Uterus (tissue), 2 donors: ENCODE measurements around the gene PCSK9.

ENCODE experiments used
- POLR2A ChIP-seq, 2 donors: fragments of 450-650 bp; IDR thresholded peaks; one replicate each; pipeline ENCODE4 v1.6.1; 2016; ENCODE audit warnings: antibody characterized with exemption in 2 of 2, mild to moderate bottlenecking in 1 of 2, moderate library complexity in 1 of 2
- TF ChIP-seq, protein P1 (sequence below), 4 experiments: fragments of 200-600 bp in 2 of 4; fragments of 450-650 bp in 2 of 4; sonication (generic) in 2 of 4; IDR thresholded peaks; one replicate each; pipeline ENCODE4 v1.5.1; 2016 to 2019; ENCODE audit warnings: antibody characterized with exemption in 4 of 4, mild to moderate bottlenecking in 2 of 4, moderate library complexity in 1 of 4

- TF ChIP-seq, protein P1, sequence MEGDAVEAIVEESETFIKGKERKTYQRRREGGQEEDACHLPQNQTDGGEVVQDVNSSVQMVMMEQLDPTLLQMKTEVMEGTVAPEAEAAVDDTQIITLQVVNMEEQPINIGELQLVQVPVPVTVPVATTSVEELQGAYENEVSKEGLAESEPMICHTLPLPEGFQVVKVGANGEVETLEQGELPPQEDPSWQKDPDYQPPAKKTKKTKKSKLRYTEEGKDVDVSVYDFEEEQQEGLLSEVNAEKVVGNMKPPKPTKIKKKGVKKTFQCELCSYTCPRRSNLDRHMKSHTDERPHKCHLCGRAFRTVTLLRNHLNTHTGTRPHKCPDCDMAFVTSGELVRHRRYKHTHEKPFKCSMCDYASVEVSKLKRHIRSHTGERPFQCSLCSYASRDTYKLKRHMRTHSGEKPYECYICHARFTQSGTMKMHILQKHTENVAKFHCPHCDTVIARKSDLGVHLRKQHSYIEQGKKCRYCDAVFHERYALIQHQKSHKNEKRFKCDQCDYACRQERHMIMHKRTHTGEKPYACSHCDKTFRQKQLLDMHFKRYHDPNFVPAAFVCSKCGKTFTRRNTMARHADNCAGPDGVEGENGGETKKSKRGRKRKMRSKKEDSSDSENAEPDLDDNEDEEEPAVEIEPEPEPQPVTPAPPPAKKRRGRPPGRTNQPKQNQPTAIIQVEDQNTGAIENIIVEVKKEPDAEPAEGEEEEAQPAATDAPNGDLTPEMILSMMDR (IDR thresholded peaks at IDR 0.05) = no peak
- TF ChIP-seq POLR2A (IDR thresholded peaks at IDR 0.05) = no peak
These were observed 4.7 kb upstream of the PCSK9 start for GRCh38 chr1:55034476-55035133.
